SJSA1 (cell line): ENCODE measurements around the gene TMPRSS13. TPM values are rescaled to one million over a fixed set of nuclear protein-coding genes. Genes with fewer than 3 reads are reported as not detected.

Experiments
- DNase-seq, 2 experiments: peaks; one replicate each; pipeline ENCODE4 v3.0.0-alpha.2; 2015 to 2020; ENCODE audit warnings: low spot score in 2 of 2, low read depth in 1 of 2
- H3K27ac ChIP-seq: fragments of 250-450 bp; sonication (Bioruptor Pico); 2 replicates; pipeline ENCODE4 v1.5.1; 2020; ENCODE audit warnings: mild to moderate bottlenecking, moderate library complexity
- H3K27me3 ChIP-seq: fragments of 250-450 bp; sonication (Bioruptor Pico); replicated peaks from 2 replicates; pipeline ENCODE4 v1.5.1; 2020; ENCODE audit warnings: mild to moderate bottlenecking, moderate library complexity
- H3K36me3 ChIP-seq: fragments of 250-450 bp; sonication (Bioruptor Pico); 2 replicates; pipeline ENCODE4 v1.5.1; 2020; ENCODE audit warnings: mild to moderate bottlenecking
- H3K4me1 ChIP-seq: fragments of 250-450 bp; sonication (Bioruptor Pico); replicated peaks from 2 replicates; pipeline ENCODE4 v1.6.1; 2021; ENCODE audit warnings: mild to moderate bottlenecking
- H3K4me3 ChIP-seq: fragments of 250-450 bp; sonication (Bioruptor Pico); 2 replicates; pipeline ENCODE4 v1.5.1; 2020; ENCODE audit warnings: mild to moderate bottlenecking
- H3K9me3 ChIP-seq: fragments of 250-450 bp; sonication (Bioruptor Pico); replicated peaks from 2 replicates; pipeline ENCODE4 v1.5.1; 2020; ENCODE audit warnings: mild to moderate bottlenecking
- total RNA-seq: library from RNA; depleted of rRNA; stranded (reverse); fragments of >200 nt; shearing (Covaris generic); gene quantifications from 2 replicates; pipeline ENCODE4 v1.2.3, GENCODE V29; 2014

The TMPRSS13 gene
- total RNA-seq, 1 experiment from 2014 or later = not detected

- no peaks in the 10 kb centered on the region for H3K9me3 ChIP-seq
- DNase-seq = no peak
- no peak overlapping the region for H3K27ac ChIP-seq
- no peaks in the 10 kb centered on the region for H3K27me3 ChIP-seq
- H3K4me1 ChIP-seq = no peaks in the 10 kb centered on the region
- H3K36me3 ChIP-seq = no peaks in the 10 kb centered on the region
- H3K4me3 ChIP-seq = no peak overlapping the region
These were observed 16.0 kb upstream of the TMPRSS13 start for GRCh38 chr11:117945047-117945810.

- no peak for DNase-seq
- Histone ChIP-seq H3K4me1 (no peaks in the 10 kb centered on the region), H3K9me3 (no peaks in the 10 kb centered on the region), H3K4me3 (no peak overlapping the region), H3K27ac (no peak overlapping the region), H3K36me3 (no peaks in the 10 kb centered on the region), H3K27me3 (no peaks in the 10 kb centered on the region)
These were observed 15.4 kb upstream of the TMPRSS13 start for GRCh38 chr11:117944554-117944953.

GRCh38 chr11:117941976-117942654, 12.9 kb upstream of the TMPRSS13 start:
- Histone ChIP-seq H3K27me3 (no peaks in the 10 kb centered on the region), H3K4me1 (no peaks in the 10 kb centered on the region), H3K36me3 (no peaks in the 10 kb centered on the region), H3K27ac (no peak overlapping the region), H3K9me3 (no peaks in the 10 kb centered on the region), H3K4me3 (no peak overlapping the region)
- DNase-seq = no peak

- H3K36me3 ChIP-seq = no peaks in the 10 kb centered on the region
- H3K27ac ChIP-seq = no peak overlapping the region
- DNase-seq = no peak
- no peaks in the 10 kb centered on the region for H3K9me3 ChIP-seq
- H3K4me3 ChIP-seq = no peak overlapping the region
- no peaks in the 10 kb centered on the region for H3K4me1 ChIP-seq
- no peaks in the 10 kb centered on the region for H3K27me3 ChIP-seq
These were observed 12.0 kb upstream of the TMPRSS13 start for GRCh38 chr11:117941163-117941707.

- DNase-seq = no peak
- no peaks in the 10 kb centered on the region for H3K4me1 ChIP-seq
- H3K9me3 ChIP-seq = no peaks in the 10 kb centered on the region
- no peak overlapping the region for H3K27ac ChIP-seq
- H3K36me3 ChIP-seq = no peaks in the 10 kb centered on the region
- H3K27me3 ChIP-seq = no peaks in the 10 kb centered on the region
- no peak overlapping the region for H3K4me3 ChIP-seq
These were observed 11.5 kb upstream of the TMPRSS13 start for GRCh38 chr11:117940736-117941135.

- Histone ChIP-seq H3K4me1 (no peaks in the 10 kb centered on the region), H3K9me3 (no peaks in the 10 kb centered on the region), H3K4me3 (no peak overlapping the region), H3K36me3 (no peaks in the 10 kb centered on the region), H3K27ac (no peak overlapping the region), H3K27me3 (no peaks in the 10 kb centered on the region)
- no peak for DNase-seq
These were observed 7.8 kb upstream of the TMPRSS13 start for GRCh38 chr11:117936973-117937372.

GRCh38 chr11:117934526-117935307, 5.5 kb upstream of the TMPRSS13 start:
- Histone ChIP-seq H3K27me3 (no peaks in the 10 kb centered on the region), H3K27ac (no peak overlapping the region), H3K9me3 (no peaks in the 10 kb centered on the region), H3K36me3 (no peaks in the 10 kb centered on the region), H3K4me3 (no peak overlapping the region), H3K4me1 (no peaks in the 10 kb centered on the region)
- no peak for DNase-seq

GRCh38 chr11:117933930-117934329, 4.7 kb upstream of the TMPRSS13 start:
- Histone ChIP-seq H3K9me3 (no peaks in the 10 kb centered on the region), H3K4me1 (no peaks in the 10 kb centered on the region), H3K27me3 (no peaks in the 10 kb centered on the region), H3K4me3 (no peak overlapping the region), H3K36me3 (no peaks in the 10 kb centered on the region), H3K27ac (no peak overlapping the region)
- no peak for DNase-seq

- Histone ChIP-seq H3K27ac (no peak overlapping the region), H3K4me1 (no peaks in the 10 kb centered on the region), H3K9me3 (no peaks in the 10 kb centered on the region), H3K27me3 (no peaks in the 10 kb centered on the region), H3K36me3 (no peaks in the 10 kb centered on the region), H3K4me3 (no peak overlapping the region)
- no peak for DNase-seq
These were observed 4.3 kb upstream of the TMPRSS13 start for GRCh38 chr11:117933475-117933874.

- Histone ChIP-seq H3K4me3 (no peak overlapping the region), H3K4me1 (no peaks in the 10 kb centered on the region), H3K27ac (no peak overlapping the region), H3K36me3 (no peaks in the 10 kb centered on the region), H3K27me3 (no peaks in the 10 kb centered on the region), H3K9me3 (no peaks in the 10 kb centered on the region)
- no peak for DNase-seq
These were observed 3.7 kb upstream of the TMPRSS13 start for GRCh38 chr11:117932947-117933346.

- Histone ChIP-seq H3K9me3 (no peaks in the 10 kb centered on the region), H3K4me3 (no peak overlapping the region), H3K27ac (no peak overlapping the region), H3K36me3 (no peaks in the 10 kb centered on the region), H3K27me3 (no peaks in the 10 kb centered on the region), H3K4me1 (no peaks in the 10 kb centered on the region)
- DNase-seq = no peak
These were observed 3.2 kb upstream of the TMPRSS13 start for GRCh38 chr11:117932426-117932825.

GRCh38 chr11:117931971-117932370, 2.8 kb upstream of the TMPRSS13 start:
- H3K4me3 ChIP-seq = no peak overlapping the region
- H3K9me3 ChIP-seq = no peaks in the 10 kb centered on the region
- H3K27ac ChIP-seq = no peak overlapping the region
- no peaks in the 10 kb centered on the region for H3K4me1 ChIP-seq
- DNase-seq = no peak
- H3K36me3 ChIP-seq = no peaks in the 10 kb centered on the region
- no peaks in the 10 kb centered on the region for H3K27me3 ChIP-seq

- H3K4me3 ChIP-seq = no peak overlapping the region
- no peak for DNase-seq
- H3K9me3 ChIP-seq = no peaks in the 10 kb centered on the region
- H3K36me3 ChIP-seq = no peaks in the 10 kb centered on the region
- H3K27me3 ChIP-seq = no peaks in the 10 kb centered on the region
- H3K27ac ChIP-seq = no peak overlapping the region
- H3K4me1 ChIP-seq = no peaks in the 10 kb centered on the region
These were observed 2.2 kb upstream of the TMPRSS13 start for GRCh38 chr11:117931331-117931950.
